Breast epithelium (tissue), 3 donors: ENCODE measurements around the gene NXPH4.

Experiments
- POLR2A ChIP-seq: fragments of 450-650 bp; IDR thresholded peaks from one replicate; pipeline ENCODE4 v1.6.1; 2016; ENCODE audit warnings: antibody characterized with exemption, mild to moderate bottlenecking, moderate library complexity
- TF ChIP-seq, protein P1 (sequence below), 3 donors: fragments of 450-650 bp; IDR thresholded peaks; one replicate each; pipeline ENCODE4 v1.5.1; 2016 to 2017; ENCODE audit warnings: antibody characterized with exemption in 3 of 3, mild to moderate bottlenecking in 3 of 3, moderate library complexity in 3 of 3

DNA sequence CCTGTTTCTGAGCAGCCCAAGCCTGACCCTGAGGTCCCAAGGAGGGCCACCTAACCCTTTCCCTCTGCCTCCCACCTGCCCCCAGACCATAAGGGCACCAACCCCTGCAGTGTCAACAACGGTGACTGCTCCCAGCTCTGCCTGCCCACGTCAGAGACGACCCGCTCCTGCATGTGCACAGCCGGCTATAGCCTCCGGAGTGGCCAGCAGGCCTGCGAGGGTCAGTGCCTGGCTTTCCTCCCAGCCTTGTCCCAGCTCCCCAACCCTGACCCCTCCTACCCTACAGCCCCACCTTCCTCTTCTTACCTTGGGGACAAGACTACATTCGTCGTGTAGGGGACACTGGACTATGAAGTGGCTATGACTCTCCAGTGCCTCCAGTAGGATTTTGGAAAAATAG, 35.5 kb upstream of the NXPH4 start:
- TF ChIP-seq, protein P1, sequence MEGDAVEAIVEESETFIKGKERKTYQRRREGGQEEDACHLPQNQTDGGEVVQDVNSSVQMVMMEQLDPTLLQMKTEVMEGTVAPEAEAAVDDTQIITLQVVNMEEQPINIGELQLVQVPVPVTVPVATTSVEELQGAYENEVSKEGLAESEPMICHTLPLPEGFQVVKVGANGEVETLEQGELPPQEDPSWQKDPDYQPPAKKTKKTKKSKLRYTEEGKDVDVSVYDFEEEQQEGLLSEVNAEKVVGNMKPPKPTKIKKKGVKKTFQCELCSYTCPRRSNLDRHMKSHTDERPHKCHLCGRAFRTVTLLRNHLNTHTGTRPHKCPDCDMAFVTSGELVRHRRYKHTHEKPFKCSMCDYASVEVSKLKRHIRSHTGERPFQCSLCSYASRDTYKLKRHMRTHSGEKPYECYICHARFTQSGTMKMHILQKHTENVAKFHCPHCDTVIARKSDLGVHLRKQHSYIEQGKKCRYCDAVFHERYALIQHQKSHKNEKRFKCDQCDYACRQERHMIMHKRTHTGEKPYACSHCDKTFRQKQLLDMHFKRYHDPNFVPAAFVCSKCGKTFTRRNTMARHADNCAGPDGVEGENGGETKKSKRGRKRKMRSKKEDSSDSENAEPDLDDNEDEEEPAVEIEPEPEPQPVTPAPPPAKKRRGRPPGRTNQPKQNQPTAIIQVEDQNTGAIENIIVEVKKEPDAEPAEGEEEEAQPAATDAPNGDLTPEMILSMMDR (IDR thresholded peaks at IDR 0.05): no peak
- no peak for TF ChIP-seq POLR2A
